H1 (cell line): ENCODE measurements around the gene KRTAP5-6. TPM values are rescaled to one million over a fixed set of nuclear protein-coding genes. Genes with fewer than 3 reads are reported as not detected.

Source experiments
- CTCF ChIA-PET: fragments of 300-600 bp; sonication (Branson Sonifier 250); formaldehyde crosslinking; loops from one replicate; lab custom pipeline; 2021; ENCODE audit not compliant: partially characterized antibody; lab: Charles Lee
- POLR2A ChIA-PET: fragments of 300-600 bp; sonication (Branson Sonifier 250); formaldehyde crosslinking; loops from one replicate; lab custom pipeline; 2021; ENCODE audit warnings: inconsistent platforms; ENCODE audit not compliant: partially characterized antibody; lab: Charles Lee
- DNase-seq, 2 experiments: peaks; one replicate each; pipeline versions ENCODE4 v3.0.0 to v3.0.0-alpha.2; 2010 to 2022; ENCODE audit warnings: low spot score in 2 of 2, low read depth in 1 of 2, mixed read lengths in 1 of 2
- FAIRE-seq: peaks from 2 replicates; lab custom pipeline; 2011; peaks lifted over from hg19 to GRCh38; lab: Jason Lieb, UNC
- H2AFZ ChIP-seq: 2 replicates; pipeline ENCODE4 v1.8.1; 2012; ENCODE audit warnings: low read length, inconsistent platforms
- H2AK5ac ChIP-seq: 2 replicates; pipeline ENCODE4 v1.6.1; 2013; ENCODE audit warnings: low read depth, low read length
- H2BK120ac ChIP-seq: replicated peaks from 2 replicates; pipeline ENCODE3; 2013; ENCODE audit warnings: low read depth, low read length, inconsistent platforms
- H2BK12ac ChIP-seq: 2 replicates; pipeline ENCODE4 v1.6.1; 2013; ENCODE audit warnings: low read depth, low read length
- H2BK15ac ChIP-seq: 2 replicates; pipeline ENCODE4 v1.6.1; 2013; ENCODE audit warnings: low read length
- H2BK20ac ChIP-seq: 2 replicates; pipeline ENCODE4 v1.6.1; 2013; ENCODE audit warnings: low read length
- H2BK5ac ChIP-seq: 2 replicates; pipeline ENCODE4 v1.6.1; 2013; ENCODE audit warnings: low read depth, low read length
- H3K14ac ChIP-seq: 2 replicates; pipeline ENCODE4 v1.6.1; 2013; ENCODE audit warnings: inconsistent platforms; ENCODE audit not compliant: insufficient read length
- H3K18ac ChIP-seq: 2 replicates; pipeline ENCODE4 v1.6.1; 2013; ENCODE audit warnings: low read length; ENCODE audit errors: extremely low read depth
- H3K23ac ChIP-seq: 2 replicates; pipeline ENCODE4 v1.6.1; 2013; ENCODE audit warnings: inconsistent platforms; ENCODE audit not compliant: insufficient read length
- H3K23me2 ChIP-seq: 2 replicates; pipeline ENCODE4 v1.6.1; 2013; ENCODE audit warnings: low read depth, low read length
- H3K27ac ChIP-seq: 2 replicates; pipeline ENCODE4 v1.6.1; 2011; ENCODE audit warnings: low read depth, low read length, inconsistent platforms
- H3K27me3 ChIP-seq, 4 experiments: replicated peaks in 1 of 4; 1 replicate in 1 of 4; 2 replicates in 3 of 4; pipeline versions ENCODE4 v1.6.1 to v1.8.1; 2011 to 2013; ENCODE audit warnings: low read length in 3 of 4, mild to moderate bottlenecking in 3 of 4, inconsistent platforms in 2 of 4, mixed read lengths in 2 of 4, moderate library complexity in 1 of 4; ENCODE audit not compliant: control insufficient read depth in 3 of 4, insufficient read depth in 3 of 4; ENCODE audit errors: extremely low read depth in 1 of 4
- H3K36me3 ChIP-seq, 4 experiments: 2 replicates each; pipeline versions ENCODE4 v1.6.1 to v1.8.1; 2011 to 2013; ENCODE audit warnings: mild to moderate bottlenecking in 4 of 4, low read length in 3 of 4, moderate library complexity in 2 of 4, control low read depth in 1 of 4, inconsistent platforms in 1 of 4; ENCODE audit not compliant: insufficient read depth in 4 of 4, control insufficient read depth in 2 of 4
- H3K4ac ChIP-seq: replicated peaks from 2 replicates; pipeline ENCODE3; 2013; ENCODE audit warnings: low read length, low read depth, mixed read lengths, inconsistent platforms; ENCODE audit not compliant: insufficient read length
- H3K4me1 ChIP-seq, 4 experiments: replicated peaks in 1 of 4; 1 replicate in 1 of 4; 2 replicates in 3 of 4; pipeline versions ENCODE4 v1.6.1 to v1.8.1; 2011 to 2013; ENCODE audit warnings: low read length in 3 of 4, inconsistent platforms in 2 of 4, mixed read lengths in 1 of 4; ENCODE audit not compliant: insufficient read depth in 4 of 4, control insufficient read depth in 3 of 4
- H3K4me2 ChIP-seq, 2 experiments: 2 replicates each; pipeline versions ENCODE4 v1.6.1 to v1.8.1; 2011 to 2013; ENCODE audit warnings: low read depth in 2 of 2, low read length in 2 of 2, control low read depth in 1 of 2, inconsistent platforms in 1 of 2, mild to moderate bottlenecking in 1 of 2; ENCODE audit not compliant: insufficient read depth in 1 of 2
- H3K4me3 ChIP-seq, 4 experiments: fragments of 200-600, 300-600 bp in 1 of 4; sonication (generic), shearing (Covaris generic), sonication (Bioruptor Twin) in 1 of 4; 2 replicates each; pipeline versions ENCODE4 v1.5.1 to v1.8.1; 2011 to 2016; ENCODE audit warnings: low read length in 4 of 4, low read depth in 3 of 4, control low read depth in 2 of 4, inconsistent platforms in 2 of 4, mild to moderate bottlenecking in 2 of 4, mixed read lengths in 1 of 4, moderate library complexity in 1 of 4; ENCODE audit not compliant: insufficient read depth in 2 of 4; ENCODE audit errors: extremely low read depth in 1 of 4
- H3K56ac ChIP-seq: replicated peaks from 2 replicates; pipeline ENCODE3; 2013; ENCODE audit warnings: low read depth, mild to moderate bottlenecking, mixed read lengths, low read length, inconsistent platforms; ENCODE audit not compliant: insufficient read length
- H3K79me1 ChIP-seq: 2 replicates; pipeline ENCODE4 v1.6.1; 2013; ENCODE audit warnings: low read depth, low read length, control low read depth
- H3K79me2 ChIP-seq, 2 experiments: 2 replicates each; pipeline versions ENCODE4 v1.6.1 to v1.8.1; 2012 to 2013; ENCODE audit warnings: low read length in 2 of 2, mild to moderate bottlenecking in 2 of 2, inconsistent platforms in 1 of 2; ENCODE audit not compliant: insufficient read depth in 2 of 2, control insufficient read depth in 1 of 2
- H3K9ac ChIP-seq, 4 experiments: replicated peaks in 1 of 4; 1 replicate in 1 of 4; 2 replicates in 3 of 4; pipeline versions ENCODE4 v1.6.1 to v1.8.1; 2011 to 2013; ENCODE audit warnings: low read depth in 3 of 4, low read length in 3 of 4, control low read depth in 2 of 4, mild to moderate bottlenecking in 2 of 4, moderate library complexity in 2 of 4, inconsistent platforms in 1 of 4; ENCODE audit errors: extremely low read depth in 1 of 4
- H3K9me3 ChIP-seq, 2 experiments: 2 replicates each; pipeline versions ENCODE4 v1.6.1 to v1.8.1; 2012 to 2013; ENCODE audit warnings: mild to moderate bottlenecking in 2 of 2, moderate library complexity in 2 of 2, control low read depth in 1 of 2, inconsistent platforms in 1 of 2, low read depth in 1 of 2, low read length in 1 of 2, mixed read lengths in 1 of 2; ENCODE audit not compliant: insufficient read depth in 2 of 2
- H4K20me1 ChIP-seq, 2 experiments: replicated peaks in 1 of 2; 2 replicates each; pipeline versions ENCODE3 to v1.8.1; 2011 to 2013; ENCODE audit warnings: inconsistent platforms in 2 of 2, low read length in 2 of 2, mild to moderate bottlenecking in 1 of 2; ENCODE audit not compliant: insufficient read depth in 2 of 2, control insufficient read depth in 1 of 2
- H4K5ac ChIP-seq: 2 replicates; pipeline ENCODE4 v1.6.1; 2013; ENCODE audit warnings: low read length, low read depth, mixed read lengths, inconsistent platforms; ENCODE audit not compliant: insufficient read length
- H4K8ac ChIP-seq: 2 replicates; pipeline ENCODE4 v1.8.0; 2013; ENCODE audit warnings: mild to moderate bottlenecking, moderate library complexity, low read length, inconsistent platforms; ENCODE audit not compliant: insufficient read depth; ENCODE audit errors: extremely low read depth
- H4K91ac ChIP-seq: replicated peaks from 2 replicates; pipeline ENCODE3; 2013; ENCODE audit warnings: low read length, mixed read lengths, inconsistent platforms; ENCODE audit not compliant: insufficient read length
- JUN ChIP-seq: IDR thresholded peaks from 2 replicates; pipeline ENCODE4 v1.6.1; 2011; ENCODE audit warnings: low read depth, mild to moderate bottlenecking, improper control_type of control experiment, low read length
- RBBP5 ChIP-seq: IDR thresholded peaks from 2 replicates; pipeline ENCODE4 v1.7.1; 2012; ENCODE audit warnings: low read depth, mild to moderate bottlenecking, inconsistent platforms, low read length, moderate library complexity, borderline replicate concordance
- RXRA ChIP-seq: IDR thresholded peaks from 2 replicates; pipeline ENCODE4 v1.6.1; 2011; ENCODE audit warnings: low read depth, mild to moderate bottlenecking, low read length, moderate library complexity; ENCODE audit not compliant: insufficient read depth
- WGBS, 2 experiments: shearing (Covaris generic) in 1 of 2; methylation state at CpG; one replicate each; pipeline versions ENCODE4 v1.1.6 to v1.1.7; 2013 to 2015; ENCODE audit warnings: low lambda C conversion rate in 2 of 2, mixed read lengths in 2 of 2, inconsistent platforms in 1 of 2, low coverage in 1 of 2, missing lambda C conversion rate in 1 of 2; ENCODE audit not compliant: insufficient replicate concordance in 2 of 2, insufficient coverage in 1 of 2, insufficient read length in 1 of 2; ENCODE audit errors: extremely low coverage in 1 of 2, missing lambda C conversion rate in 1 of 2; 5-methylcytosine and 5-hydroxymethylcytosine counted together
- polyA plus RNA-seq, 7 experiments: library from polyadenylated mRNA; depleted of rRNA in 3 of 7; stranded (reverse) in 5 of 7; unstranded in 2 of 7; fragments of >200 nt in 5 of 7; fragments of 200-250 nt in 2 of 7; gene quantifications; 1 replicate in 5 of 7; 2 replicates in 1 of 7; 4 replicates in 1 of 7; pipeline versions ENCODE4 v1.2.1 to v1.2.3, GENCODE V29; 2011 to 2013; ENCODE audit warnings: missing spikeins in 2 of 7, mixed read lengths in 2 of 7
- total RNA-seq: library from RNA; stranded (reverse); fragmentation: NEBNext Ultra II Directional; extraction: Animal tissue kit (Norgen Biotek cat#: 25700); gene quantifications from 2 replicates; pipeline ENCODE4 v1.2.1, GENCODE V29; 2021

KRTAP5-6 gene
- total and polyA plus RNA-seq, 2 of the 8 experiments (the other 6 are each of a cell fraction or from before 2014, with no cell fraction given), result not detected

DNA sequence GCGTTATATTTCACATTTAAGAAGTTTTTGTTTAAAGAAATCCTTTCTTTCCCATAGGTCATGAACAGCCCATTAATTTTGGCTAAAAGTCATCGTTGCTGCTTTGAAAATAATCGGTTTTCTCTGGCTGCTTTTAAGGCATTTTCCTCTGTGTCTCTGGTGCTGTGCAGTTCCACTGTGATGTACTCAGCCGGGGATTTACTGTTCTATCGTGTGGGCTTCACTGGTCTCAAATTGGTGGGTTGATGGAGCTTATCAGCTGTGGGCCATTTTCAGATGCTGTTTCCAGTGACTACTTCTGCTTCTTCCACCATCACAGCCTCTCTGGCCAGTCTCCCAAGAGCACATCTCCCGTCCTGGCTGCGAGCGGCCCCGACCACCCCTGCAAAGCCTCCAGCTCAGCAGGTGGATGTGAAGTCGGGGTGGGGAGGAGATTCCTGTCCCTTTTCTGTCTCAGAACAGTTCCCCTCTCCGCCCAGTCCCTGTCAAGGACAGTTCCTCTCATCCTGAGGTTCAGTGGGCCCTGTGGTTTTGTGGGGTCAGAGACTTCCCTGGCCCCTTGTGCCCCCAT, 33.1 kb downstream of the KRTAP5-6 start:
- no peak overlapping the region for H3K9ac ChIP-seq
- DNase-seq (no peak), FAIRE-seq (no peak)
- peaks cover 12% of the 10 kb centered on the region for H3K23me2 ChIP-seq
- H2BK20ac ChIP-seq, result no peak overlapping the region
- no peak overlapping the region for H2BK15ac ChIP-seq
- H3K27ac ChIP-seq, result no peak overlapping the region
- WGBS, 2 experiments, result 89% methylated on average over 10 of the region's 11 CpGs; no CpG with 5 or more reads in 1 of the 2 experiments
- H3K4ac ChIP-seq, result no peak overlapping the region
- H3K4me3 ChIP-seq, result no peak overlapping the region
- H3K9me3 ChIP-seq, result peaks cover 0 to 2% of the 10 kb centered on the region in 2 experiments; a peak in 1 of 4 replicates
- no peak overlapping the region for H2AK5ac ChIP-seq
- ChIA-PET POLR2A (no interaction called here), CTCF (interaction anchor here (0.7 to 1.8 kb wide), 2 partner anchors 35 to 37 kb away, joined by 4 to 8 read pairs; no protein-coding TSS in a partner anchor)
- H2BK12ac ChIP-seq, result no peak overlapping the region
- H3K27me3 ChIP-seq, result peaks cover 0 to 5% (median 1%) of the 10 kb centered on the region in 4 experiments; a peak in 2 of 7 replicates
- H3K79me2 ChIP-seq, result peaks cover 0 to 7% of the 10 kb centered on the region in 2 experiments; a peak in 1 of 4 replicates
- no peak overlapping the region for H3K4me2 ChIP-seq
- no peak overlapping the region for H2BK5ac ChIP-seq
- no peak overlapping the region for H4K8ac ChIP-seq
- no peak for TF ChIP-seq RBBP5
- no peak for TF ChIP-seq RXRA
- no peak for TF ChIP-seq JUN
- peaks cover 0 to 4% (median 0%) of the 10 kb centered on the region in 4 experiments; a peak in 1 of 8 replicates for H3K36me3 ChIP-seq
- H2AFZ ChIP-seq, result no peak overlapping the region
- H3K79me1 ChIP-seq, result no peaks in the 10 kb centered on the region
- H3K56ac ChIP-seq, result no peak overlapping the region
- H4K5ac ChIP-seq, result no peak overlapping the region
- H2BK120ac ChIP-seq, result no peak overlapping the region
- H4K91ac ChIP-seq, result no peak overlapping the region
- H3K23ac ChIP-seq, result no peak overlapping the region
- H3K18ac ChIP-seq, result no peak overlapping the region
- no peak overlapping the region for H3K14ac ChIP-seq
- H4K20me1 ChIP-seq, result peaks cover 2 to 10% of the 10 kb centered on the region in 2 experiments
- no peaks in the 10 kb centered on the region; a peak in 1 of 7 replicates for H3K4me1 ChIP-seq
